OCI-LY1 (cell line): ENCODE data around the gene ME3.

Experiments used
- H2AFZ ChIP-seq: fragments of 200-600 bp; sonication (generic), shearing (Covaris generic); 2 replicates; pipeline ENCODE4 v1.6.0; 2014; ENCODE audit warnings: antibody characterized with exemption, mild to moderate bottlenecking, low read length
- H3F3A ChIP-seq: fragments of 200-600 bp; sonication (generic), shearing (Covaris generic); 2 replicates; pipeline ENCODE4 v1.6.0; 2014; ENCODE audit warnings: mild to moderate bottlenecking, antibody characterized with exemption, low read length, moderate library complexity; ENCODE audit not compliant: insufficient read depth
- H3K27ac ChIP-seq: fragments of 200-600 bp; sonication (generic); 2 replicates; pipeline ENCODE4 v1.5.1; 2014; ENCODE audit warnings: low read length, mixed run types, mild to moderate bottlenecking, low read depth; ENCODE audit not compliant: poor library complexity, severe bottlenecking
- H3K27me3 ChIP-seq: fragments of 200-600 bp; sonication (generic); 2 replicates; pipeline ENCODE4 v1.6.0; 2014; ENCODE audit warnings: antibody characterized with exemption, mild to moderate bottlenecking, low read length, moderate library complexity; ENCODE audit not compliant: insufficient read depth
- H3K36me3 ChIP-seq: fragments of 200-600 bp; sonication (generic); 2 replicates; pipeline ENCODE4 v1.6.1; 2014; ENCODE audit warnings: mild to moderate bottlenecking, antibody characterized with exemption, low read length, moderate library complexity, mixed read lengths; ENCODE audit not compliant: insufficient read depth
- H3K4me1 ChIP-seq: fragments of 200-600 bp; sonication (generic); 2 replicates; pipeline ENCODE4 v1.5.1; 2014; ENCODE audit warnings: mild to moderate bottlenecking, low read length, moderate library complexity; ENCODE audit not compliant: insufficient read depth, severe bottlenecking
- H3K4me2 ChIP-seq: fragments of 200-600 bp; sonication (generic), shearing (Covaris generic); 2 replicates; pipeline ENCODE4 v1.6.1; 2014; ENCODE audit warnings: low read length
- H3K4me3 ChIP-seq: fragments of 200-600 bp; sonication (generic); 2 replicates; pipeline ENCODE4 v1.5.1; 2014; ENCODE audit warnings: low read length, low read depth, mild to moderate bottlenecking, mixed read lengths; ENCODE audit not compliant: poor library complexity, severe bottlenecking
- H3K79me2 ChIP-seq: fragments of 200-600 bp; shearing (Covaris generic); 2 replicates; pipeline ENCODE4 v1.6.1; 2016; ENCODE audit warnings: mixed run types, low read length, mixed read lengths; ENCODE audit not compliant: insufficient read depth
- H3K9ac ChIP-seq: fragments of 200-600 bp; sonication (generic), shearing (Covaris generic); 2 replicates; pipeline ENCODE4 v1.6.1; 2014; ENCODE audit warnings: mild to moderate bottlenecking, low read length, mixed read lengths
- H3K9me2 ChIP-seq: fragments of 200-600 bp; sonication (generic), shearing (Covaris generic); 2 replicates; pipeline ENCODE4 v1.6.1; 2014; ENCODE audit warnings: low read depth, mild to moderate bottlenecking, low read length, mixed read lengths
- H3K9me3 ChIP-seq: fragments of 200-600 bp; shearing (Covaris generic); 2 replicates; pipeline ENCODE4 v1.6.1; 2014; ENCODE audit warnings: low read length, mixed read lengths
- H4K20me1 ChIP-seq: fragments of 200-600 bp; sonication (generic), shearing (Covaris generic); 2 replicates; pipeline ENCODE4 v1.6.0; 2016; ENCODE audit warnings: mild to moderate bottlenecking, low read length; ENCODE audit not compliant: insufficient read depth
- EZH2 ChIP-seq: fragments of 200-600 bp; sonication (generic), shearing (Covaris generic); IDR thresholded peaks from 2 replicates; pipeline ENCODE4 v1.8.0; 2017; ENCODE audit warnings: borderline replicate concordance, mixed run types, mild to moderate bottlenecking, antibody characterized with exemption, low read length, moderate library complexity, mixed read lengths
- TF ChIP-seq, protein P1 (sequence below): fragments of 200-600 bp; sonication (generic), shearing (Covaris generic); IDR thresholded peaks from 2 replicates; pipeline ENCODE4 v1.5.1; 2017; ENCODE audit warnings: mild to moderate bottlenecking, antibody characterized with exemption, low read length, moderate library complexity, mixed read lengths

The ME3 gene

DNA sequence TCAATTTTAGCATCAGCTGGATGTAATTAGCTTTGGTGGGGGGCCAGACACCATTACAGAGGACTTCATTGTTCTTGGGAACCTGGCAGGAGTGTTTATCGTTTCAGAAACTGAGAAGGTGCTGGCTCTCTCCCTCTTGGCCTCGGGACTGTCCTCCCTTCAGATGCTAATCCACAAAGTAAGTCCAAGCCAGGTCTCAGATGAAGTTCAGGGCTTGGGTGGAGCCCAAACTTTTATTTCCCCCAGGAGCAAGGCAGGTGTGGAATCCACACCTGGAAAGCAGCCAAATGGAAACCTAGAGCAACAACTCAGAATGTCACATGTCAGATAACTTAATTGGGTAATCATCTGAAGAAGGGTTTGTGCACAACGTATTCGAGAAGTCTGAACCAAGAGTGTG lies 119.2 kb downstream of the ME3 start:
- TF ChIP-seq, protein P1, sequence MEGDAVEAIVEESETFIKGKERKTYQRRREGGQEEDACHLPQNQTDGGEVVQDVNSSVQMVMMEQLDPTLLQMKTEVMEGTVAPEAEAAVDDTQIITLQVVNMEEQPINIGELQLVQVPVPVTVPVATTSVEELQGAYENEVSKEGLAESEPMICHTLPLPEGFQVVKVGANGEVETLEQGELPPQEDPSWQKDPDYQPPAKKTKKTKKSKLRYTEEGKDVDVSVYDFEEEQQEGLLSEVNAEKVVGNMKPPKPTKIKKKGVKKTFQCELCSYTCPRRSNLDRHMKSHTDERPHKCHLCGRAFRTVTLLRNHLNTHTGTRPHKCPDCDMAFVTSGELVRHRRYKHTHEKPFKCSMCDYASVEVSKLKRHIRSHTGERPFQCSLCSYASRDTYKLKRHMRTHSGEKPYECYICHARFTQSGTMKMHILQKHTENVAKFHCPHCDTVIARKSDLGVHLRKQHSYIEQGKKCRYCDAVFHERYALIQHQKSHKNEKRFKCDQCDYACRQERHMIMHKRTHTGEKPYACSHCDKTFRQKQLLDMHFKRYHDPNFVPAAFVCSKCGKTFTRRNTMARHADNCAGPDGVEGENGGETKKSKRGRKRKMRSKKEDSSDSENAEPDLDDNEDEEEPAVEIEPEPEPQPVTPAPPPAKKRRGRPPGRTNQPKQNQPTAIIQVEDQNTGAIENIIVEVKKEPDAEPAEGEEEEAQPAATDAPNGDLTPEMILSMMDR: no peak
- no peak for TF ChIP-seq EZH2
- H2AFZ ChIP-seq: no peak overlapping the region
- no peaks in the 10 kb centered on the region for H3K79me2 ChIP-seq
- no peak overlapping the region for H3K4me2 ChIP-seq
- H3K36me3 ChIP-seq: no peaks in the 10 kb centered on the region
- no peaks in the 10 kb centered on the region for H3K9me3 ChIP-seq
- no peak overlapping the region for H3K9ac ChIP-seq
- H3K9me2 ChIP-seq: no peaks in the 10 kb centered on the region
- H3K4me1 ChIP-seq: no peaks in the 10 kb centered on the region
- H3K27me3 ChIP-seq: no peaks in the 10 kb centered on the region
- H4K20me1 ChIP-seq: no peaks in the 10 kb centered on the region
- H3F3A ChIP-seq: no peaks in the 10 kb centered on the region
- H3K4me3 ChIP-seq: no peak overlapping the region
- H3K27ac ChIP-seq: no peak overlapping the region

DNA sequence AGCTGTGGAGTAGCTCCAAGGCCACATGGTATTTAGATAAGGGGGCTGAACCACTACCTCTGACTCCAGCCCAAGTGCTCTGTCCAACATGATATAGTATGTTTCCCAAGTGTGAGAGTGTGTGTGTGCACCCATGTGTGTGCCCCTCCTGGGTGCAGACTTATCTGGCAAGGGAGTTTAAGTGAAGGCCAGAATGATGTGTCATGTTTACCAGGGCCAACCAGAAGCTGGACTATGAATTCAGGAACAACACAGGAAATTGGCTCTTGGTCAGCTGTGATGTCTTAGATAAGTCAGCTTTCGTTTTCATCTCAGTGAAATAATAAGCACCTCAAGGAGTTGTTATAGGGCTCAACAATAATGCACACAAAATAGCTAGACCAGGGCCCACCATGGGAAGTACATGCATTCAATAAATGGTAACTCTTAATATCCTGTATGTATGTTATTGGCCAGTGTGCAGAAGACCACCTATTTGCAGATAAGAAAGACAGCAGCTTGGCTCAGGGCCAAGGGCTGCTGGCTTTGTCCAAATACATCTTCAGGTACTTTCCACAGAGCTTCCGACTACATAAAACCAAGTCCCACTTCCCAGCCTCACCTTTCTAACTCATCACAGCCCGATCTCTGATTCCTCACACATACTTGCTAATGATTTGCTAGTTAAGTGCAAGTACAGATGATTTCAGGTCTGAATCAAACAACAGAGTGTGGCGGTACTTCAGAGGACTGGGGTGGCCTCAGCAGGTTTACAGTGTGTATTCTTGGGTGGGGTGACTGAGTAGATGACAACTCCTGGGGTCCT lies 120.9 kb downstream of the ME3 start:
- Histone ChIP-seq H3K79me2 (no peaks in the 10 kb centered on the region), H3K4me3 (no peak overlapping the region), H3K36me3 (no peaks in the 10 kb centered on the region), H3K9me2 (no peaks in the 10 kb centered on the region), H2AFZ (no peak overlapping the region), H3K9me3 (no peaks in the 10 kb centered on the region), H3K4me1 (no peaks in the 10 kb centered on the region), H3K27me3 (no peaks in the 10 kb centered on the region), H3F3A (no peaks in the 10 kb centered on the region), H3K4me2 (no peak overlapping the region), H3K27ac (no peak overlapping the region), H4K20me1 (no peaks in the 10 kb centered on the region), H3K9ac (no peak overlapping the region)
- TF ChIP-seq EZH2: no peak
- TF ChIP-seq, protein P1: no peak

DNA sequence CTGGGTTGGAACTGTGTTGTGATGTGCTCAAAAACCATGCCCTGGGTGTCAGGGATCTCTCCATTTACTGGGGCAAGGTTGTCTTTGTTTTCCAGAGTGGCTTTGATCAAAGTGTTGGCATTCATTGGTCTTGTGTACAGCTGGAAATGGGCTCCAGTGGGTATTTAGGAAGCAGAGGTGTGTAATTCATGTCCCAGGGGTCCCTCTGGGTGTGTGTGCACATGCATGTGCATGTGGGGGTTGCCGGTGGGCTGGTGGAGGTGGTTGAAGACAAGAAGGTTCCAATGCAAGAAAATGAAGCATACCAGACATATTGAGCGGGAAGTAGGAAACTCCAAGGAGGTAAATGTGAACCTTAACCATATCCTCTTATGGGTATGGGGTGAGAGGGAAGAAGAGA lies 121.7 kb downstream of the ME3 start:
- Histone ChIP-seq H3K4me3 (no peak overlapping the region), H4K20me1 (no peaks in the 10 kb centered on the region), H3K9me2 (no peaks in the 10 kb centered on the region), H3K36me3 (no peaks in the 10 kb centered on the region), H3K9ac (no peak overlapping the region), H3K79me2 (no peaks in the 10 kb centered on the region), H3K4me1 (no peaks in the 10 kb centered on the region), H3K9me3 (no peaks in the 10 kb centered on the region), H3K27me3 (no peaks in the 10 kb centered on the region), H3K4me2 (no peak overlapping the region), H3K27ac (no peak overlapping the region), H2AFZ (no peak overlapping the region), H3F3A (no peaks in the 10 kb centered on the region)
- TF ChIP-seq, protein P1: no peak
- no peak for TF ChIP-seq EZH2
